ENCODE results near the gene NDUFS1.
"Not testable (repeated sequence)": the region's sequence is repeated elsewhere in the genome, so short reads cannot be mapped to it uniquely, and the experiment has no call there.

NDUFS1 gene

DNA sequence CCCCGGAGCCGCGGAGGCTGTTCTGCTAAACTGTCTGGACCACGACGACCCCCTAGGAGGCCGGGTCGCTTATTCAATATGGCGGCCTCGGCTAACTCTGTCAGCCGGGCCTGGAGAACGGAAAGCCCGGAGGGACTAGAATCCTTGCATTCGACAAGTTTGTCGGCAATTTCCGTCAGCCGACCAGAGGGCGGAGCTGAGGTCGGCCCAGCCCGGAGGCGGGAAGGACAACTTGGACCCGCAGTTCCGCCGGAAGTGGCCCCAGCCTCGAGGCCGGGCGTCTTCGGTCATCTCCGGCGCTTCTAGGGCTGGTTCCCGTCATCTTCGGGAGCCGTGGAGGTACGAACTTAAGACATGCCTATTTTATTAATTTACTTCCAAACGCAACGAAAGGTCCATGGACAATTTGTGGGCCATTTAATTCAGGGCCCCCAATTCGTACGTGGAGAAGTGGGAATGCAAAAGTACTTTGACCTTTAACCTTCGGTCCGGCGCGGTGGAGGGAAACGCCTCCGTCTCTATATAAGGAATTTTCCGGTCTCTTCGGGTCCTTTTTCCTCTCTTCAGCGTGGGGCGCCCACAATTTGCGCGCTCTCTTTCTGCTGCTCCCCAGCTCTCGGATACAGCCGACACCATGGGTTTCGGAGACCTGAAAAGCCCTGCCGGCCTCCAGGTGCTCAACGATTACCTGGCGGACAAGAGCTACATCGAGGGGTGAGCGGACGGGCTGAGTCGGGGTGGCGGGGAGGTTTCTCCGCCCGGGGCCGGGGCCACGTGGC lies at the start of gene NDUFS1, which contains the start of gene EEF1B2:
TSS of gene NDUFS1 (minus strand) at position 99 of the 779 bp plus-strand sequence. CDS start 5,766 bp downstream, outside the sequence.
TSS of gene EEF1B2 (plus strand) at position 550 of the 779 bp plus-strand sequence. CDS start at position 635, 85 bp downstream.
- Mint-ChIP-seq H3K9me3 (no peaks in the 10 kb centered on the region), H3K27me3 (no peaks in the 10 kb centered on the region), H3K4me1 (peaks cover 46% of the 10 kb centered on the region)

DNA sequence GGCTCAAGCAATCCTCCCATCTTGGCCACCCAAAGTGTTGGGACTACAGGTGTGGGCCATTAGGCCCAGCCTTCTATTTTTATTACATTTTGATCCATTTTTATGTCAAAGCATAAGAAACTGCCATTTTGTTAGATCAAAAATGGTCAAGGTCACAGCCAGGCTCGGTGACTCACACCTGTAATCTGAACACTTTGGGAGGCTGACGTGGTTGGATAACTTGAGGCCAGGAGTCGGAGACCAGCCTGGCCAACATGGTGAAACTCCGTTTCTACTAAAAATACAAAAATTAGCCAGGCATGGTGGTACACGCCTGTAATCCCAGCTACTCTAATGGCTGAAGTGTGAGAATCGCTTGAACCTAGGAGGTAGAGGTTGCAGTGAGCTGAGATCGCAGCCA lies 49.7 kb upstream of the NDUFS1 start:
- ATAC-seq: no peak
- DNase-seq: no peak
- peaks cover 9% of the 10 kb centered on the region for H3K27me3 Mint-ChIP-seq
- H3K27ac Mint-ChIP-seq: no peak overlapping the region
- no peaks in the 10 kb centered on the region for H3K9me3 Mint-ChIP-seq
- no peaks in the 10 kb centered on the region for H3K4me1 Mint-ChIP-seq
- no peak overlapping the region for H3K4me3 Mint-ChIP-seq

More for the DNA sequence above, at the start of gene NDUFS1, which contains the start of gene EEF1B2:
- Mint-ChIP-seq H3K27ac (peak within 1 kb of the TSS; percentile 99), H3K4me3 (peak within 1 kb of the TSS; percentile 92 to 99)
- peak; percentile 92 for ATAC-seq
- peak; percentile 92 to 97 for DNase-seq

DNA sequence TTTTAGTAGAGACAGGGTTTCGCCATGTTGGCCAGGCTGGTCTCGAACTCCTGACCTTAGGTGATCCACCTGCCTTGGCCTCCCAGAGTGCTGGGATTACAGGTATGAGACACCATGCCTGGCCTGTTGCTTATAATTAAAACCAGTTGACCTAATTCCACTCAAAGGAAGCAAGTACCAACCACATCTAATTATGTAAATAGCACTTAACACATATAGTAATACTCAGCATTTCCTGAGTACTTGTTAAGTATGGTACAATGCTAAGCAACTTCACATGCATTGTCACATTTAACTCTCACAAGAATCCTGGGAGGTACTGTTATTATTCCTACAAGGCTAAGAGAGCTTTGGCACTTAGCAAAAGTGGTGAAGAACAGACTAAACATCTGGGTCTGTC lies 48.1 kb upstream of the NDUFS1 start:
- not testable (repeated sequence) for H3K9me3 Mint-ChIP-seq, DNase-seq, H3K27ac Mint-ChIP-seq, ATAC-seq, H3K4me3 Mint-ChIP-seq, H3K4me1 Mint-ChIP-seq
- H3K27me3 Mint-ChIP-seq: peaks cover 11% of the 10 kb centered on the region

DNA sequence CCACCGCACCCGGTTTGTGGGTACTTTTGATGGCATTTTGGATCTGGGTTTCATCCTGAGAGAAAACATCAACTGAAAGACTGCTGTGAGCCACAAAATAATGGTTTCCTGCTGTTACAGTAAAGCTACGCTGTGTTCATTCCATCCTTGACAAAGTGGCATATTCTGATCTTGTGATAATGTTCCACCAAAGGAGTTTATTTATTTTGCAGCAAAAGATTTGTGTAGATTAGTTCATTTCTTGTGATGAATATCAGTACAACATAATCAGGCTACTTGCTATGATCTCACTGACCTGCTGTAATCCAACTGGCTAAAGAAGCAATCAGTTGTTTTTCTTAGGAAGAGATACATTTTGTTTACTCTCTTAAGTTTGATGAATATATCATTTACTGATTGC lies 45.5 kb upstream of the NDUFS1 start:
- Mint-ChIP-seq H3K27me3 (peaks cover 20% of the 10 kb centered on the region), H3K4me3 (no peak overlapping the region)

DNA sequence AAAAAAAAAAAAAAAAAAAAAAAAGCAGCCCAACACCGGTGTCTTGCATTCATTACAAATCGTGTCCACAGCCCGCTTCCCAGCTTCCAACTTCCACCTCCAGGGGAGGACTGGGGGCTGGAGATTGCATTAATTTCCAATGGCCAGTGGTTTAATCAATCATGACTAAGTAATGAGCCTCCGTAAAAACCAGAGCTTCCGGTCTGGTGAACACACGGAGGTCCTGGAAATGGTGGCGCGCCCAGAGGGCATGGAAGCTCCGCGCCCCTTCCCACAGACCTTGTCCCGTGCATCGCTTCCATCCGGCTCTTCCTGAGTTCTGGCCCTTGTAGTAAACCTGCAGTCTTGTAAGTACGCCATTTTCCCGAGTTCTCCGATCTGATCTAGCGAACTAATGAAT lies 44.1 kb upstream of the NDUFS1 start:
- Mint-ChIP-seq H3K27me3 (peaks cover 29% of the 10 kb centered on the region), H3K27ac (no peak overlapping the region), H3K4me1 (no peaks in the 10 kb centered on the region), H3K9me3 (no peaks in the 10 kb centered on the region), H3K4me3 (no peak overlapping the region)
- ATAC-seq (no peak), DNase-seq (no peak)

More for the DNA sequence above, 45.5 kb upstream of the NDUFS1 start:
- H3K9me3 Mint-ChIP-seq: no peaks in the 10 kb centered on the region
- H3K27ac Mint-ChIP-seq: no peak overlapping the region
- H3K4me1 Mint-ChIP-seq: no peaks in the 10 kb centered on the region
- ATAC-seq (no peak), DNase-seq (no peak)

DNA sequence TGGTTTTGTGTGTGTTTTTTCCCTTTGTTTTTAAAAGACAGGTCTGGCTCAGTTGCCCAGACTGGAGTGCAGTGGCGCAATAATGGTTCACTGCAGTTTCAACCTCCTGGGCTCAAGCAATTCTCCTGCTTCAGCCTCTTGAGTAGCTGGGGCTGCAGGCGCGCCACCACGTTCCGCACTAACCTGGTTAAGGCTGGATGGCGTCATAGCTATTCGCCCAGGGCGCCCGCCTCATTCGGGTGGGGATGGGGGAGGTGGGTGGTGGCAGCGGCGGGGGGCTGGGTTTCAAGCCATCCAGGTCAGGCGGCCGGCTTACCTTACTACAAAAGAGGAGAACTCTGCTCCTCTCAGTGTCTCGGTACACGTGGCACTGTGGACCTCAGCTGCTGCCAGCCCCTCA lies 43.2 kb upstream of the NDUFS1 start:
- DNase-seq: no peak
- Mint-ChIP-seq H3K27me3 (peaks cover 29% of the 10 kb centered on the region), H3K4me1 (no peaks in the 10 kb centered on the region), H3K27ac (no peak overlapping the region), H3K4me3 (no peak overlapping the region), H3K9me3 (no peaks in the 10 kb centered on the region)
- no peak for ATAC-seq

DNA sequence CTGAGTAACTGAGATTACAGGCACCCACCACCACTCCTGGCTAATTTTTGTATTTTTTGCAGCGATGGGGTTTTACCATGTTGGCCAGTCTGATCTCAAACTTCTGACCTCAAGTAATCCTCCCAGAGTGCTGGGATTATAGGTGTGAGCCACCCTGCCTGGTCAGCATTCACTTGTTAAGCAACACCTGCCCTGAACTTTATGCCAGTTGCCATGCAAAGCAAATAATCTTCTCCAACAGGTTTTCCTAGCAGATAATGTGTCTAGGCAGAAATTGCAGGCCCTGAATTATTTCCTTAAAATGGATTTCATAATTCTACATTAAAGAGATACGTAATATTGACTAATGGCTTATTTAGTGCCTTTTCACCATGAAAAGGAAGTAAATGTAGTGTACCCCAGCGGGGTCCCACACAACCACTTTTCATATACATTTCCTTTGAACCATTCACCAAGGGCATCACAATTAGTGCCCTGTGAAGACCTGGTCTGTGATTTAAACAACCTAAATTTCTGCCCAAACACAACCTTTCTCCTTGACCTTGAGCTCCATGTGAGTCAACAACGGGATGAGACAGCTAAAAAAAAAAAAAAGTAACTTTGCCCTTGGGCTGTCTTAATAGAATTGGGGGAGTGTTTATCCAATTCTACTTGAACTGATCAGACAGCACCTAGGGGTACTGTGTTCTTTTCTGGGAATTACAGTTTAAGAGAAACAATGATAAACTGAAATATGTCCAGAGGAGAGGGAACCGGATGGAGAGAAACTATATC lies 42.0 kb upstream of the NDUFS1 start:
- Mint-ChIP-seq H3K27me3 (peaks cover 29% of the 10 kb centered on the region), H3K9me3 (no peaks in the 10 kb centered on the region), H3K4me1 (no peaks in the 10 kb centered on the region), H3K4me3 (no peak overlapping the region), H3K27ac (peak overlapping the region in 1 of 2 donors; percentile 20)
- ATAC-seq: no peak
- DNase-seq: no peak

DNA sequence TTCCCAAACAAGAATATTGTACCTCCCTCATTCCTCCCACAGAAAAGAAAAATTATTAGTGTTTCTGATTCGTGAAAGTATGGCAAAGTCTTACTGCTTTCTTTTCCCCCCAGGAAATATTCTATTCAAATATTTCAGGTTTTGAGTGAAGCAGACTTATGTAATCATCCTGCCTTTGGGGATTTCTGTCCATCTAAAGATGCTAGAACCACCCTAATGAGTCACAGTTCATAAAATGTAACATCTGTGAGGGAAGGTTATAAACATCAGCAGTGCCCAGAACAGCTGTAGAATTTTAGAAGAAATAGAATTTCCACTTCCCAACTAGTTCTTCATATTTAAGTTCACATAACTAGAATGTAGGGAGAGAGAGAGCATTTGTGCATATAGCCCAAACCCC lies 39.4 kb upstream of the NDUFS1 start:
- no peak for ATAC-seq
- Mint-ChIP-seq H3K4me1 (no peaks in the 10 kb centered on the region), H3K9me3 (no peaks in the 10 kb centered on the region), H3K4me3 (no peak overlapping the region), H3K27ac (no peak overlapping the region), H3K27me3 (peaks cover 27% of the 10 kb centered on the region)
- DNase-seq: no peak

DNA sequence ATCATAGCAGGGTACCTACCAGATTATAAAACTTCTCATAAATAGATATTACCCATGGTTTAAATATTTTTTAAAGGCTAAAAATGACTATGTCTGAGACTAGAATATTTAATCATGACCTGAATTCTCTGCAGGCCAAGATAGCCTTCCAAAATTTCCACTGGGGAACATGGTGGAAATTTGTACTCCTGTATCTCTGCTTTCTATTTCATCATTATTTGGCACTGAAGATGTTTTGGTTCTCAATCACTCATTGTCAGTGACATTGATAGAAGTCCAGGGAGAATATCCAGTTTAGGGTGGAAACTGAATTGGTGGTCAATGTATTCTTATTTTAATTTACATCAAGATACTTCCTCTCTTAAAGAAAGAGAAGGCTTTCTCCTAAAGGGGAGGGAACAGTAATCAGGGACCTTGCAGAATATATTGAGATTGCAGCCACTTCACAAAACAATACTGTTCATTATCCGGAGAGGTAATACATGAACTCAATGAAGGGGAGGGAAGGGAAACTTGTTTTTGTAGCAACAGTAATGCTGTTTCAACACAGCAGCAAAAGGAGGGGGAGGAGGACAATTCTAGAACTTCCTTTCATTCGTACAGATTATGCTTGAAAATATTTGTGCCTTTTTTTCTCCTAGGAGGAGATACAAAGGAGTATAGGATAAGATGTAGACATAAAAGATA lies 34.6 kb upstream of the NDUFS1 start:
- Mint-ChIP-seq H3K4me3 (no peak overlapping the region), H3K4me1 (no peaks in the 10 kb centered on the region), H3K27ac (no peak overlapping the region), H3K27me3 (peaks cover 18% of the 10 kb centered on the region), H3K9me3 (no peaks in the 10 kb centered on the region)
- ATAC-seq (no peak), DNase-seq (no peak)

DNA sequence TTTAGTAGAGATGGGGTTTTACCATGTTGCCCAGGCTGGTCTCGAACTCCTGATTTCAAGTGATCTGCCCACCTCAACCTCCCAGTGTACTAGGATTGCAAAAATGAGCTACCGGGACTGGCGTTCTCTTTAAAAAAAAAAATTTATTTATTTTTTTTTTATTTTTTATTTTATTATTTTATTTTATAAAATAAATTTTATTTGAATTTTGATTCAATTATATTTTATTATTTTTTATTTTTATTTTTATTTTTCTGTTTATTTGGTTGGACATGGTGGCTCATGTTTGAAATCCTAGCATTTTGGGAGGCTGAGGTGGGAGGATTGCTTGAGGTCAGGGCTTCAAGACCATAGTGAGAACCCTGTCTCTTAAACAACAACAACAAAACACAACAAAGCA lies 32.9 kb upstream of the NDUFS1 start:
- Mint-ChIP-seq H3K27ac (no peak overlapping the region), H3K27me3 (peaks cover 19% of the 10 kb centered on the region), H3K4me1 (no peaks in the 10 kb centered on the region), H3K4me3 (no peak overlapping the region), H3K9me3 (no peaks in the 10 kb centered on the region)
- DNase-seq (no peak), ATAC-seq (no peak)

DNA sequence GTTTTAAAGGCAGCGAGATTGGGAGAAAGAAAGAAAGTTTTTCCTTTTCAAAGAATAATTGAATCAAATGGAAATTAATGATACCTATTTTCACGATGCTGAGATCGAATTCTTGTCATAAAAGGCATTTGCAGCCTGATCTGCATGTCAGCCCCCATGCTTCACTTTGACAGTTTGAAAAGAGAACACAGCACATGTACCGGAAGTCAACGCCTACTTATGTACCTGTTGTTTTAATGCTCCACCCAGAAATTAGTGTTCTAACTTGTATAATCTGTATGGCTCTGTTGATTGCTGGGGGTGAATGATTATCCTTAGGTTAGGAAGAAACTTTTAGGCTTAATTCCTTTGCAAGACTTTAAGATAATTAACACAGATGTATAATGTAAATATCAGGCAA lies 31.4 kb upstream of the NDUFS1 start:
- Mint-ChIP-seq H3K4me1 (no peaks in the 10 kb centered on the region), H3K4me3 (no peak overlapping the region), H3K27me3 (peaks cover 19% of the 10 kb centered on the region), H3K27ac (no peak overlapping the region), H3K9me3 (no peaks in the 10 kb centered on the region)
- ATAC-seq: no peak
- no peak for DNase-seq

DNA sequence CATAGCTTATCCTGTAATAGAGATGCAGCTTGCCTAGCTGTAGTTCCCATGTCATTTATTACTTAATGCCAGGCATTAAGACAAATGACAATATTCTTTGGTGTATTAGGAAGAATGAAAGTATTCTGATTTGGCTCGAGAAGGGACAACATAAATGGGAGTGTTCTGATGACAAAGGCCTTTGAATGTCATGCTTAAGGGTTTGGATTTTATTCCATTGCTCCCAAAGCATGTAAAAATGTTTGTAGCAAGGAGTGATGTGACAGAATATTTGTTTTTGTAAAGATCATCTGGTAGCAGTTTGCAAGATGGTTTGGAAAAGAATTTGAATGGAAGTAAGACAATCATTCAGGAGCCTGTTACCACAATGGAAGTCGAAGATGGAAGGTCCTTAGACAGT lies 30.9 kb upstream of the NDUFS1 start:
- ATAC-seq: no peak
- peaks cover 19% of the 10 kb centered on the region for H3K27me3 Mint-ChIP-seq

DNA sequence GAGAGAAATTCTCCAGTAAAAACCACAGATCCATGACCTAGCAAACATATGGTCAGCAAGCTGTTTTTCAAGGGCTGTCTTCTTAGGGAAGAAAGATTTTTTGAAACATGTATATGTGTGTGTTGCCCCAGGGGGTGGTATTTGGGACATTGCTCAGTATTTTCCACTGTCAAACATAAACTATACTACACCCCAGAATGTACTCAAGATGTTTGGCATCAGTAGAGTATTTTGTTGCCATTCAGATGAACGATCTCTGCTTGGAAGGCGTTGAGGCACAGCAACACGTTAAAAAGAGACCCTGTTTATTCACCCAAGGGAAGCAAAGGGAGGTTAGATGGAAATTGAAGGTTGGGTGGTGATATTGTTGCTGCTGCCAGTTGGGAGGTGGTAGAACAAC lies 30.4 kb upstream of the NDUFS1 start:
- Mint-ChIP-seq H3K27ac (no peak overlapping the region), H3K27me3 (peaks cover 19% of the 10 kb centered on the region), H3K4me1 (no peaks in the 10 kb centered on the region), H3K9me3 (no peaks in the 10 kb centered on the region), H3K4me3 (no peak overlapping the region)
- no peak for DNase-seq
- no peak for ATAC-seq

More for the DNA sequence above, 30.9 kb upstream of the NDUFS1 start:
- no peak overlapping the region for H3K27ac Mint-ChIP-seq
- H3K4me1 Mint-ChIP-seq: no peaks in the 10 kb centered on the region
- no peaks in the 10 kb centered on the region for H3K9me3 Mint-ChIP-seq
- DNase-seq: no peak
- H3K4me3 Mint-ChIP-seq: no peak overlapping the region

DNA sequence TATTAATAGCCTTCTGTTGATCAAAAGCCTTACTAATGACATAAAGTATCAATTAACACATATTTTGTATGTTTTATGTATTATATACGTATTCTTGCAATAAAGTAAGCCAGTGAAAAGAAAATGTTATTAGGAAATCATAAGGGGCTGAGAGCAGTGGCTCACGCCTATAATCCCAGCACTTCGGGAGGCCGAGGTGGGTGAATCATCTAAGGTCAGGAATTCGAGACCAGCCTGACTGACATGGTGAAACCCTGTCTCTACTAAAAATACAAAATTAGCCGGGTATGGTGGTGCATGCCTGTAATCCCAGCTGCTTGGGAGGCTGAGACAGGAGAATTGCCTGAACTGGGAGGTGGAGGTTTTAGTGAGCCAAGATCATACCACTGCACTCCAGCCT lies 22.3 kb upstream of the NDUFS1 start:
- not testable (repeated sequence) for DNase-seq, H3K27me3 Mint-ChIP-seq, H3K9me3 Mint-ChIP-seq, ATAC-seq, H3K4me1 Mint-ChIP-seq, H3K4me3 Mint-ChIP-seq, H3K27ac Mint-ChIP-seq

DNA sequence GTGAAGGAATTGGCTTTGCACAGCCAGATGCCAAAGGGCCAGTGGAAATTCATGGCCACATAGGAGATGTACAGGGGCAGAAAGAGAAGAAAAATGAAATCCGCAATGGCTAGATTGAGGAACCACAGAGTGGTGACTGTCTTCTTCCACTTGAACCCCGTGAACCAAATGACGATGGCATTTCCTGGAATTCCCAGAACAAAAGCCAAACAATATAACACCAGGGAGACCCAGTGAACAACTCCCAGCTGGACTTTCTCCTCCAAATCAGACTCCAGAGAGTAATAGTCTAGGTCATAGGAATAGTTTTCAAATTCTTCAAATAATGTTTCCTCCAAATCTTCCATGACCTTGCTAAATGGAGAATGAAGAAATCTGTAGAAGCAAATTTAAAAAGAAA lies 17.7 kb upstream of the NDUFS1 start:
- DNase-seq (no peak), ATAC-seq (no peak)
- Mint-ChIP-seq H3K4me1 (no peaks in the 10 kb centered on the region), H3K4me3 (no peak overlapping the region), H3K9me3 (no peaks in the 10 kb centered on the region), H3K27me3 (peaks cover 7% of the 10 kb centered on the region), H3K27ac (no peak overlapping the region)

DNA sequence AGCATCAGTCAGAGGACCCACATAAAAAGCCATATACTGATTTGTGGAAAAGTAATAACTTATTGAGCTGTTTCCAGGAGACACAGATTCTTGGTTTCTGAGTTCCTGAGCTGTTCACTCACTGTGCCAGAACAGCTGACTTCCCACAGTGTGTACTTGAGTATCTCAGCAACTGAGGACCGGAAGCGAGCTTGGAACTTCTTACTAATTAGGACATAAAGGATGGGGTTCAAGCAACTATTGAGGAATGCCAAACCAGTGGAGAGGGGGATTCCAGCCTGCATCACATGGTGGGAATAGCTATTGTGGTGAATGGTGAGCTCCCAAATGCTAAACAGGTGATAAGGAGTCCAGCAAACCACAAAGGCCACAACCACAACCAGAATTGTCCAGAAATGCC lies 16.9 kb upstream of the NDUFS1 start:
- Mint-ChIP-seq H3K9me3 (no peaks in the 10 kb centered on the region), H3K27ac (no peak overlapping the region), H3K4me3 (no peak overlapping the region), H3K4me1 (no peaks in the 10 kb centered on the region), H3K27me3 (peaks cover 7% of the 10 kb centered on the region)
- ATAC-seq (no peak), DNase-seq (no peak)
